GM21786 (cell line): ENCODE data around the gene TOX2.

ENCODE experiments used
- ATAC-seq: cut with Tn5 transposase; IDR thresholded peaks from one replicate; pipeline ENCODE4 v1.9.1; 2021; ENCODE audit not compliant: unreplicated experiment

The TOX2 gene

DNA sequence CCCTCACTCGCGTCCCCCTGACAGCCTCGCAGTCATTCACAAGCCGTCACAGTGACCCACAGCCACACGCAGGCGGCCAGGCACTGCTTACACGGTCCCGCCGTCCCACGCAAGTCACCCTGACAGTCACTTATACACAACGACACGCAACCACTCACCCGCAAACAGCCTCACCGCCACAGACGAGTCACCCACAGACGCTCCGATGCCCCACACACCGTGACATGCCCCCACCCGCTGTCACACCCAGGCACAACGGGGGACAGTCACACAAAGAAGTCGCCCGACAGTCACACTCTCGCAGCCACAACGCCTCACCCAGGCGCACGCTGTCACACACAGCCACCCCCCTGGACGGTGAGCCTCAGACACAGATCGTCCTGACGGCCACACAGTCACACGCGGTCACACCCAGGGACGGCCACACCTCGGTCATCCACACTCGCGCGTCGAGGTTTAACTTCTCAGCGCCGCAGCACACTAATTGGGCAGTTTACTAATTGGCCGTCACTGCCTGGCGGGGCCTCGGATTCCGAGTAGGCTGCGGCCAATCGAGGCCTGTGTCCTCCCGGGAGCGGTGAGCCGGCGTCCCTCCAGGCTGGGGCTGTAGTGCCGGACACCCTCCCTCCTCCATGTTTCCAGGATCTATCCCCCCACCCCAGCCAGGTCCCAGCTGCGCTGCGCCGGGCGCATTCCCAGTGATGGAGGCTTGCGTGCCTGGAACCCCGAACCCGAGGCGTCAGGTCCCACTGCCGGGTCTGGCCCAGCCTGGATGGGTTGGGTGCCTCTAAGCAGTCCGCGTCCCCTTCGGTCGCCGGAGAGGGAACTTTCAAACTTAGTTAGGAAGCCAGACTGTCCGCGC, 790 bp downstream of the TOX2 start:
- no peak for ATAC-seq

DNA sequence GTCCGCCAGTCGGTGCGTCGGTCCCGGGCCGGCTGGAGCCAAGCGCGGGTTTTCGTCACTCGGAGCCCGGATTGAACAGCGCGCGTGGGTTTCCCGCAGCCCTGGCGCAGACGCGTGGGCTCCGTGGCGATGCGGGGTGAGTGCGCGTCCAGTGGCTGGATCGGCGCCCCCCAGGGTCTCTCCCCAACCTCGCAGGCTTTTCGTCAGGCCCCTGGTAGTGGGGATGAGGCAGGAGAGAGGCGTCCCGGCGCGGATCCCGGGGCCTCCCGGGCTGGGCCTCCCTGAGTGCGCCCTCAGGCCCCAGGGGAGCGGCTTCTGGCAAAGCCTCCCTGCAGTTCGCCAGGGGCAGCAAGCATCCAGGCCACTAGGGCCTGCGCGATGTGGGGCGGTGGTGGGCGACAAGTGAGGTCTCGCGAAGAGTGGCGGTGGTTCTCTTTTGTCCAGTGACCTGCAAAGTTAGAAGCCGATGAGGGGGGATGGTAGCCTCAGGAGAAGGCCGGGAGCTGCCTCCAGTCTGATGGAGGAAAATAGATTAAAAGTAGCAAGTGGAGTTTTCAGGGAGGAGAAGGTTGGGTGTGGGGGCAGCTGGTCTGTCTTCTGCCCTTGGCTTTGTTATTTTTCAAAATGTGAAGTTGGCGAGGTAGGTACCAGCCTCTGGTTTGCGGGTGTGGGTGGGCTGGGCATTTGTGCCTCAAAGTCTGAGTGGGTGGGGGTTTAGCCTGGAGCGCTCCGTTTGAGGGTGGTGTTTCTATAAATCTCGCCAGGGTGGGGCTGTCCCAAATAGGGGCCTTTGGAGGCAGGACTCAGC, 1.6 kb downstream of the TOX2 start:
- ATAC-seq: no peak

DNA sequence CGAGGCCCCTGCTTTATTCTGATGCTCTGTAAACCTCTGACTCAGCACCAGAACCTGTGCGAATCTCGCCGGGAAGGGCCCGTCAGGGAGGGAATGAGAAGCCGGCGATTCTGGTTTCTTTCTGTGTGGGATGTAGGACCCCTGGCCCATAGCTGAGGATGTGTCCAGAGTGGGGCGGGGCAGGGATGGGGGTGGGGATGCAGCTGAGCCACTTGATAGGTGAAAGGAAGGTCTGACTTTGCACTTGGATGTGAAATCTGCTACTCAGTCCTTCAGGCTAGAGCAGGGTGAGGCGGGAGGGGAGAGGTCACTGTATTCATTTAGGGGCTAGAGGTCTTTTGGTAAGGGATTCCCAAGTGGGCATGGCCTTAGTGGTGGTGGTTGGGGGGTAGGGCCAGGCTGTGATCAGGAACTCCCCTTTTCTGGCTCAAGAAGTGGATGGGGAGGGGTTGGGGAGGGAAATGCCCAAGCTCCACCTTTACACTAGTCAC, 2.3 kb downstream of the TOX2 start:
- ATAC-seq: no peak

DNA sequence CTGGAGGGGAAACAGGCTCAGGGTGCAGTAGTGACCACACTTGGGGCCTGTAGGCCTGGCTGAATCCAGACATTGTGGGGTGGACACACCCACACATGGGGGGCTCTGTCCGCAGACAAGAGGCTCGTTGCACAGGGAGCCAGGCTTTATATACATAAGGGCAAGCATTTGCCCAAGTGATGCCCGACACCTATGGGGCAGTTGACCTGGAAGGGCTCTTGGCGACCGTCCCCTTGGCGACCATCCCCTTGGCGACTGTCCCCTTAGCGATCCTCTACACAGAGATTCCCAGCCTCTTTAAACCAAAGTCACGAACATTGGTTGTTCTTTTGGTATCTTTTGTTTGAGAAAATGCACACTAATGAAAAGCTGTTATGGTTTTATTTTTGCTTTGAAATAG, 2.7 kb downstream of the TOX2 start:
- ATAC-seq: no peak

DNA sequence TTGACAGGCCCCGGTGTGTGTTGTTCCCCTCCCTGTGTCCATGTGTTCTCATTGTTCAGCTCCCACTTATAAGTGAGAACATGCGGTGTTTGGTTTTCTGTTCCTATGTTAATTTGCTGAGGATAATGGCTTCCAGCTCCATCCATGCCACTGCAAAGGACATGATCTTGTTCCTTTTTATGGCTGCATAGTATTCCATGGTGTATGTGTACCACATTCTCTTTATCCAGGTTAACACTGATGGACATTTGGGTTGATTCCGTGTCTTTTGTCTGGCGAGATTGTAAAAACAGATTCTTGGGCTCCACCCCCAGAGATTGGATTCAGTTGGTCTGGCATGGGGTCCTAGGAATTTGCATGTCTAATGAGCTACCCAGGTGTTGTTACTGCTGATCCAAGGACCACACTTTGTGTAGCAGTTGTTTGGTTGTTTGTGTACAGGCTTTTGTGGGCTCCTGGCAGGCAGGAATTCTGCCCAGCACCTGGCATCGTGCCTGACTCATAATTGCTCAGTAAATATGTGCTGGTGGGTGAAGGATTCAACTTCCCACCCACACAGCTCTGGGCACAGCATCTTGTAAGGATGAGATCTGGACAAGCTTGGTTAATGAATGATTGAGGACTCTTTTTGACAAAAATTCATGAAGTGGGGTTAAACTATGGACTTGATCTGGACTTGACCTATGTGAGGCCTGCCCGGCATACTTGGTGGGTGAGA, 5.2 kb downstream of the TOX2 start:
- ATAC-seq: no peak

DNA sequence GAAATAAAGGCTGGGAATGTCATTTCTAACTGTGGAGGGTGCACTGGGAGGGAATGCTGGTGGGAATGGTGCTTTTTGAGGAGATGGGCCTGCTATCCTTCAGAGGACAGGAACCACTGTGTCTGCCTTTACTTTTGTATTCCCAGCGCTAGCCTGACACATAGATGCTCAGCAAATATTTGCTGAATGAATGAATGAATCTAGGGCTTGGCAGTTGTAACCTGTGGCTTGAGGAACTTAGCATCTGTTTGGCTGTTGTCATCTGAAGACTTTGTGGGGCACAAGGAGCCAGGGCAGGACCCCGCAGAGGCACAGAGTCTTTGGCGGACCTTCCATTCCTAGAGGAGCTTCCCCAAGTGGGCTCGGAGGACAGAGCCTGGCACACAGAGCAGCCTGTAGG, 6.1 kb downstream of the TOX2 start:
- ATAC-seq: no peak

DNA sequence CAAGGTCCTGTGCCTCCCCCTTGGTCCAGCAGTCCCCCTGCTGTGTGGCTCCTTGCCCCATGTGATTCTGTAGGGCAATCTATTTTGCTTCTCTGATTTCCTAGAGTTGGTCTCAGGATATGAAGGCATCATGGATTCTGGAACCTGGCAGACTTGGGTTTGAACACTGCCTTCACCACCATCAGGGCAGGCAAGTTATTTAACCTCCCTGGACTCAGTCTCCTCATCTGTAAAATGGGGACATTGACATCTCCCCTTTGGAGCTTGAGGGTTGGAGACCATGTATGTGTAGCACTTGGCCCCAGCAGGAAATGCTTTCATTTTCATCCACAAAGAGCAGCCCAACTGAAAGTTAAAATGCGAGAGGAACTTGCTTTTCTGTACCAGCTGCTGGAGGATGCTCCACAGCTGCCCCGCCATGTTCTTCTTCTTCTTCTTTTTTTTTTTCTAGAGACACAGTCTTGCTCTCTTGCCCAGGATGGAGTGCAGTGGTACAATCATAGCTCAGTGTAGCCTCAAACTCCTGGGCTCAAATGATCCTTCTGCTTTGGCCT, 6.7 kb downstream of the TOX2 start:
- ATAC-seq: no peak

DNA sequence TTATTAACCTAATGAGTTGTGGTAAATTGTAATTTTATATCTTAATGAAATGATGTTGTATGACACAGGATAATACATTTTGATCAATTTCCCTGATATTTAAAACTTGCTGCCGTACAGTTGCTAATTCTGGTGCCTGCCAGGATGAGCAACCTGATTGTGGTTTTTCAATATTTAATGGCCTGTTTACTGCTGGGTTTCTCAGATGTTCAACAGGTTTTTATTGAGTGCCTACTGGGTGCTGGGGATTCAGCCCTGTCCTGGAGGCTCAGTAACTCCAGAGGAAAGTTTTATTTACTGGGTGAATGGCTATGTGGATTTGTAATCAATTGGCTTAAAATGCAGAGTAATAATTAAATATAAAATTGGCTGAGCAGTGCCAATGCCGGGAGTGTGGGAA, 8.0 kb downstream of the TOX2 start:
- no peak for ATAC-seq

DNA sequence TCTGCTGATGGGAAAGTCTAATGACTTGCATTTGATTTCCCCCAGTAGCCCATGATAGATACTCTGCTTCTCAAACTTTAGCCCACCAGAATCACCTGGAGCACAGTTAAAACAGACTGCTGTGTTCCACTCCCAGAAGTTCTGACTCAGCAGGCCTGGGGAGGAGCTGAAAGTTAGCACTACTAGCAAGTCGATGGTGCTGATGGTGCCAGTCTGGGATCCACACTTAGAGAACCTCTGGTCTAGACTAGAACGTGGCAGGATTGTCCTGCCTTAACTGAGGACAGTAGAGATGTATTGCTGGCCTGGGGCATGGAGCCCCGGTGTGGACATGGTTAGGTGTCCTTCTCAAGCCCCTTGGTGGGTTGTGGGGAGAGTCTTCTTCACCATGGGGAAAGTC, 8.7 kb downstream of the TOX2 start:
- no peak for ATAC-seq

DNA sequence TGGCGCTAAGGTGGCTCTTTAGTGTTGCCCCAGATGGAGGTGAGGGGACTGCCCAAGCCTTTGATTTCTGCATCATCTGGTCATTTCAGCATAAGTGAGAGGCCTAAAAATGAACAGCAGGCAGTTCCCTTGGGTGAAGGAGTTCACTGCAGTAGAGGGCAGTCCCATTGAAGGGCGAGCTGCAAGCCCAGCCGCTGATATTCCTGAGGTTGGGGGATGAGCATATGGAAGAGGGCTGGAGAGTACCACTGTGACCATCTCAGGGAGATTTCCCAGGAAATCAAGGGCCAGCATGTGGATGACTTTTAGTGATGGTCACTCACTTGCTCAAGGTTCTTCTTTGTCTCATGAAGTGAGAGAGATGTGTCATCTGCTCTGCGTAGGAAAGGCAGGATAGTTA, 9.3 kb downstream of the TOX2 start:
- ATAC-seq: no peak

DNA sequence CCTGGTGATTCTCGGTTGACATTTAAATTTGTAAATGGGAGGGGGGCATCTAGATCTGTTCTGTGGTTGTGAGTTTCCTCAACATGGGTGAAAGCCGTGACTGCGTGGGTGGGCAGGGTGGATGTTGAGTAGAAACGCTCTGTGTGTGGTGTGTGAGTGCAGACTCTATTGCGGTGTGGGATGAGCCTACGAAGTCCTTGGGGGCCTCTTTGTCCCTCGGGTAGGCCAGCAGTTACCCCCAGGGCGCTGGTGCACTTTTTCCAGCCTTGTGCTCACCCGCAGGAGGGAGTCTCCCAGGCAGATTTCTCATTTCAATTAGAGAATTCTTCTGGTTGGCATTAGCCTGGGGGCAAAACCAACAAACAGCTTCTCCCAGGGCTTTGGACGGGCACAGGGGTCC, 10.6 kb downstream of the TOX2 start:
- no peak for ATAC-seq

DNA sequence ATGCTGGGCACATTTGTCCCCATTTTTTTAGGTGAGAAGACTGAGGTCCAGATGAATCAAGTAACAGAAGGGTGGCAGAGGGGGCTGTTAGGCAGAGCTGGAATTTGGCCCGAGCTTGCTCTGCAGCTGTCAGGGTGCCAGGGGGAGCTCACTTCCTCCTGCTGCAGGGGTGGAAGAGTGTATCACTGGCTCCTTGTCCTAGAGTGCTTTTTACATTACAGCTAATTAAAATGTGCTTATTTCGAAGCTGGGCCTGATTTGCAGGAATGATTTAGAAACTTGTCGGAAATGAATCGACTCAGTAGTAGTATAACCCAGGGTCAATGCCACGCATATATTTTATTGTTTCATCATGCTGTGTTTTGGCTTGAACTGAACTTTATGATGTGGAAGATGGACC, 11.1 kb downstream of the TOX2 start:
- ATAC-seq: no peak

DNA sequence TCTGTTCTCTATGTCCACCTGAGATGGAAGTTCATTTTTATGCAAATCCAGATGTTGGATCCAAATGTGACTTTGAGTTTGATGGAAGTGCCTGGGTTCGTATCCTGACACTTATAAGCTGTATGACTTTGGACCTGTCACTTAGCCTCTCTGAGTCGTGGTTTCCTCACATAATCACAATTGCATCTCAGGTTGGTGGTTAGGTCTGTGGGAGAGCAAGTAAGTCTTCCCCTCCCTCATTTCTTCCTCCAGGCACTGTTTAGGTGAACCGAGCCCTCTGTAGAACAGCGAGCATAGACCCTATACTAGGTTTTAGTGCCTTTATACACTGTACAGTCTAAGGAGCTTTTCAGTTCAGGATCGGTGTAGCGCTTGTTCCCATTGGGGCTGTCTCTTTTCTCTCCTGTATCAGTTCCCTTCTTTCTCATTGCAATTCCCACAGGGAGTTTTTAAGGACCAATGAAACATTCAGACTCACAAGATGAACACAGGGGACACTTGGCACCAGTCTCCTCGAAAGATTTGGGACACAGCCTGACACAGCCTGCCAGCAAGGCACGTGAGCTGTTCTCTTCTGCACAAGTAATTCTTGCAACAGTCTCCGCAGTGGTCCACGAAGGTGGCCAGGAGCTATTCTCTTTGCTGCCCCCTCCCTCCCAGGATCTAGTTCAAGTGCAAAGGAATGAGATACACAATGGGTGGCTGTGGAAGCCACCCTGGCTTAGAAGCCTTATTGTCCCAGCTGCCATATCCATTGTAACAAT, 11.8 kb downstream of the TOX2 start:
- ATAC-seq: no peak

DNA sequence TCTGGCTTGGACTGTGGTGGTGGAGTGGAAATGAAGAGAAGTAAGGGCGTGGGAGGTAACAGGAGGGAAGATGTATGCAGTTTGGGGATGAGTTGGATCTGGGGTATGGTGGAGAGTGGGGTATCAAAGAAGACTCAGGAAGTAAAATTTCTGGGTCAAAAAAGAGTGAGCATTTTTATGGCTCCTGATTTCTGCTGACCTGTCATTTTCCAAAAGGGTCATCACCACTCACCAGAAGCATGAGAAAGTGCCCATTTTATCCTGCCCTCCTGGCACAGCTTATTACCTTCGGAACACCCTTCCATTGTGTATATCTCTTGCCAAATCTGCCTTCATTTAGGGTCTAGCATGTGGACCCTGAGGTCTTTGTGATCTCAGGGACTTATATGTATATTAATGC, 17.3 kb downstream of the TOX2 start:
- ATAC-seq: no peak

DNA sequence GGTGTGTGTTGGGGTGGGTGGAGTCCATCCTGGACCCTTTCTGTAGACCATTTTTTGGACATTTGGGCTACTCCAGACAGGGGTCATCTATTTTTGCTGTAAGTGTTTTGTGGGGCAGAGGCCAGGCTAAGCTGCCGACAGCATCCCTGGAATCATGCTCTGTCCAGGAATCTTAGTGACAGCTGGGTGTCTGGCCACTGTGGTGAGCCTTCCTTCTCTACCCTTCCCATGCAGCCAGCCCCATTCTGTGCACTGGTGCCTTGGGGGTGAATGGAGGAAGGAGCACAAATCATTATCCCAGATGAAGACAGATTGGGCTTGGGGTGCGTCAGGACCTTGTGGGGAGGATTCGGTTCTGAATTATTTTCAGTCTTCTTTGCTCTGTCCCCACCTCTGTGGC, 20.2 kb downstream of the TOX2 start:
- no peak for ATAC-seq

DNA sequence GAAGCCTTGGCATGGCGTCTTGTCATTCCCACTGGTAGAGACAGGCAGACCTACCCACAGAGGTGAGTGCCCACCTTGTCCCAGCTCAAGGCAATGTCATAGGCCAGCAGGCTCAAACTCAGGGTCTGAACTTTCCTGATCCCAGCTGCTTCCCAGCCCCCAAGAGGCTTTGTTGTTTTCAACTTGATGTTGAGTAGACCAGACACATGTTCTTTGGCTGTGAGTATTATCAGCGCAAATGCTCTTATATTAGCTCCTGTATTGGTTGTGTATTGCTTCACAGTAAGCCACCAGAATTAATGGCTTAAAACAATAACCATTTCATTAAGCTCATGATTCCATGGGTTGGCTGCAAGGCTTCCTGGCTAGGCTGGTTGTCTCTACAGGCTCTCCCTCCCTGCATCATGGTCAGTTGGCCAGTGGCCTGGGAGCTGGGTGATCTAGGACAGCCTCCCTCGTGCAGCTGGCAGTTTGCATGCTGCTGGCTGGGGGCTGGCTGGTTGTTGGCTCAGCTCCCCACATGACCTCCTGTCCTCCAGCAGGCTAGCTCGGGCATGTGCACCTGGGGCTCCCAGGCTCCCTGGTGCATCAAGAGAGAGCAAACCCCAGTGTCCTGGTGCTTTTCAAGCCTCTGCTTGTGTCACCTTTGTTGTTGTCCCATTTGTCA, 21.6 kb downstream of the TOX2 start:
- no peak for ATAC-seq

DNA sequence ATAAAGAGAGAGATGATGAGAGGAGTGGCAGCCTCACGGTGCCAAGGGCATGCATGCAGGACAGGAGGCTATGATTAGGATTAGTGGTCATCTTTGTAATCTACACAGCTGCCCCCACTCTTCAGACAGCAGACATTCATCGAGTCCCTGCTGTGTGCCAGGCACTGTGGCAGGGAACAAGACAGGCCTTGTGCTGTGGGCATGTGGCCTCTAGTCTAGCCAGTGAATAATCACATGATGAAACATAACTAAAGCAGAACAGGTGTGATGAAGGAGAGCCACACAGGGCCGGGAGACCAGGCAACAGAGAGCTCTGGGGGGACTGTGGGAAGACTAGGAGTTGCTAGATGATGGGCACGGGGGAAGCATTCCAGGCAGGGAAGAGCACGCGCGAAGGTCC, 22.2 kb downstream of the TOX2 start:
- ATAC-seq: no peak

DNA sequence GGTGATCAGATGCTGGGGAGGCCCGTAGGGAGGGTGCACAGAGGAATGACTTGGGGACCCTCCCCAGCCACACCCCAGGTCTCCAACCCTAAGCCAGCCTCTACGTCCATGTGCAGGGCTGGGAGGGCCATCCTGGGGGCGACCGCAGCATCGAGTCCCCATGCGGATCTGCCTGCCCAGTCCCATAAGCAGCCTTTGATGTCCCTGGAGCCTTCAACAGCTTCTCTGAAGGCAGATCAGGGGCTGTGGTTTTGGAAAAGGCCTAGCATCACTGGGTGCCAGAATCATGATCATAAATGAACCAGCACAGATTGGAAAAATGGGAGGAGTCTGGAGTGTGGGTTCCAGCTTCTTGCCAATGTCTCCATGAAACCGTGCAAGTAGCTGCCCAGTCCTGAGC, 22.9 kb downstream of the TOX2 start:
- ATAC-seq: no peak

DNA sequence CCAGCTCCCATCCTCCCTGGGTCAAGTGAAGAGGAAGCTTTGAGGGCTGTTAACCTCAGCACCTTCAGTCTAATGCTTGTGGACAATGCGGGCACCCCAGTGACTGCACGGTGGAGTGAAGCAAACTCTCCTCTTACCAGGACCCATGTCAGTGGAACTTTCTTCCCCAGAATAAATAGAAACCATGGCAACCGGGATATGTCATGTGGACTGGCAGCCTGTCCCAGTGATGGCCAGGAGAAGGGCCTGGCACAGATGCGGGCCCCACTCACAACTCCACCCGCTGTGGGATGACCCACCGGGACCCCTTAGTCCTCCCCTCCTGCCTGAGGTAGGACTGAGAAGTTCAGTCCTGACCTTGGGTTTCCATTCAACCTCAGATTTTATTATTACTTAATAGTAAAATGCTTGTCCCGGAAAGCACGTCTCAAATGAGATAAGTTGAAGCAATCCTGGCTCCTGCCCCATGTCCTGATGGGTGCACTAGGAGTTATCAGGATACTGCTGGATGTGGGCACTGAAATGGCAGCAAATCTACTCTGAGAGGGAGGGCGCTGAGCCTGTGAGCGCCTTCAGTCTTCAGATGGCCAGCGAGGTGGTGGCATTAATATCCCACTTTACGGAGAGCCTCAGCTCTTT, 23.5 kb downstream of the TOX2 start:
- ATAC-seq: no peak
